Subcutaneous abdominal adipose tissue (tissue), 5 donors: Measurements from ENCODE around the gene TTC12.

Experiments
- H3K27ac ChIP-seq: one replicate; pipeline ENCODE4 v1.7.0; 2013; ENCODE audit warnings: low read depth, mild to moderate bottlenecking, inconsistent platforms, low read length, moderate library complexity
- H3K27me3 ChIP-seq, 5 donors: one replicate each; pipeline ENCODE4 v1.7.0; 2013; ENCODE audit warnings: low read length in 5 of 5, inconsistent platforms in 1 of 5; ENCODE audit not compliant: control insufficient read depth in 5 of 5, insufficient read depth in 4 of 5
- H3K36me3 ChIP-seq, 5 donors: one replicate each; pipeline ENCODE4 v1.7.0; 2013; ENCODE audit warnings: low read length in 5 of 5; ENCODE audit not compliant: control insufficient read depth in 5 of 5, insufficient read depth in 5 of 5
- H3K4me1 ChIP-seq, 5 donors: one replicate each; pipeline ENCODE4 v1.7.0; 2013; ENCODE audit warnings: low read length in 5 of 5, mild to moderate bottlenecking in 3 of 5, moderate library complexity in 1 of 5; ENCODE audit not compliant: control insufficient read depth in 5 of 5, insufficient read depth in 5 of 5
- H3K4me3 ChIP-seq, 5 donors: one replicate each; pipeline ENCODE4 v1.7.0; 2013; ENCODE audit warnings: low read length in 5 of 5, low read depth in 1 of 5
- H3K9ac ChIP-seq, 5 donors: one replicate each; pipeline ENCODE4 v1.7.0; 2013; ENCODE audit warnings: low read length in 5 of 5, mild to moderate bottlenecking in 4 of 5, moderate library complexity in 3 of 5
- H3K9me3 ChIP-seq, 5 donors: one replicate each; pipeline ENCODE4 v1.7.0; 2013; ENCODE audit warnings: low read length in 5 of 5; ENCODE audit not compliant: control insufficient read depth in 5 of 5
- donor health status: healthy.
- donor health status: healthy.
- donor health status: healthy.
- donor health status: healthy.
- donor health status: healthy.

Gene TTC12

GRCh38 chr11:113319085-113319484 lies 4.7 kb downstream of the TTC12 start:
- peaks cover 0 to 16% (median 12%) of the 10 kb centered on the region in 5 donors for H3K4me1 ChIP-seq
- peaks cover 0 to 7% (median 0%) of the 10 kb centered on the region in 5 donors for H3K9me3 ChIP-seq
- H3K4me3 ChIP-seq: no peak overlapping the region
- H3K27ac ChIP-seq: no peak overlapping the region
- H3K9ac ChIP-seq: no peak overlapping the region
- no peaks in the 10 kb centered on the region for H3K27me3 ChIP-seq
- H3K36me3 ChIP-seq: peaks cover 3 to 11% (median 8%) of the 10 kb centered on the region in 5 donors

- Histone ChIP-seq H3K27ac (no peak overlapping the region), H3K9me3 (peaks cover 0 to 7% (median 0%) of the 10 kb centered on the region in 5 donors), H3K9ac (no peak overlapping the region), H3K4me3 (no peak overlapping the region), H3K27me3 (no peaks in the 10 kb centered on the region), H3K36me3 (peaks cover 16 to 37% (median 26%) of the 10 kb centered on the region in 5 donors), H3K4me1 (no peaks in the 10 kb centered on the region)
Observed at GRCh38 chr11:113322158-113322557, 7.8 kb downstream of the TTC12 start.

GRCh38 chr11:113324250-113324649 lies 9.9 kb downstream of the TTC12 start:
- Histone ChIP-seq H3K9me3 (peaks cover 0 to 7% (median 0%) of the 10 kb centered on the region in 5 donors), H3K27ac (no peak overlapping the region), H3K36me3 (peaks cover 21 to 46% (median 31%) of the 10 kb centered on the region in 5 donors), H3K4me3 (no peak overlapping the region), H3K27me3 (no peaks in the 10 kb centered on the region), H3K9ac (no peak overlapping the region), H3K4me1 (no peaks in the 10 kb centered on the region)

- H3K36me3 ChIP-seq: peaks cover 40 to 72% (median 48%) of the 10 kb centered on the region in 5 donors
- H3K9ac ChIP-seq: no peak overlapping the region
- H3K4me1 ChIP-seq: no peaks in the 10 kb centered on the region
- H3K9me3 ChIP-seq: no peaks in the 10 kb centered on the region
- no peaks in the 10 kb centered on the region for H3K27me3 ChIP-seq
- no peak overlapping the region for H3K4me3 ChIP-seq
- no peak overlapping the region for H3K27ac ChIP-seq
Observed at GRCh38 chr11:113329725-113330124, 15.3 kb downstream of the TTC12 start.

- no peak overlapping the region for H3K27ac ChIP-seq
- no peaks in the 10 kb centered on the region for H3K4me1 ChIP-seq
- no peak overlapping the region for H3K9ac ChIP-seq
- no peaks in the 10 kb centered on the region for H3K9me3 ChIP-seq
- no peak overlapping the region for H3K4me3 ChIP-seq
- H3K27me3 ChIP-seq: no peaks in the 10 kb centered on the region
- H3K36me3 ChIP-seq: peaks cover 44 to 66% (median 48%) of the 10 kb centered on the region in 5 donors
Observed at GRCh38 chr11:113331441-113331840, 17.1 kb downstream of the TTC12 start.

- no peak overlapping the region for H3K9ac ChIP-seq
- no peaks in the 10 kb centered on the region for H3K27me3 ChIP-seq
- no peaks in the 10 kb centered on the region for H3K9me3 ChIP-seq
- peaks cover 42 to 63% (median 51%) of the 10 kb centered on the region in 5 donors for H3K36me3 ChIP-seq
- no peak overlapping the region for H3K27ac ChIP-seq
- no peak overlapping the region for H3K4me3 ChIP-seq
- H3K4me1 ChIP-seq: no peaks in the 10 kb centered on the region
Observed at GRCh38 chr11:113332023-113332422, 17.6 kb downstream of the TTC12 start.

GRCh38 chr11:113332638-113333329 lies 18.4 kb downstream of the TTC12 start:
- H3K4me3 ChIP-seq: no peak overlapping the region
- no peaks in the 10 kb centered on the region for H3K4me1 ChIP-seq
- H3K9me3 ChIP-seq: no peaks in the 10 kb centered on the region
- H3K9ac ChIP-seq: no peak overlapping the region
- H3K36me3 ChIP-seq: peaks cover 42 to 63% (median 48%) of the 10 kb centered on the region in 5 donors
- no peaks in the 10 kb centered on the region for H3K27me3 ChIP-seq
- no peak overlapping the region for H3K27ac ChIP-seq

GRCh38 chr11:113334183-113334582 lies 19.8 kb downstream of the TTC12 start:
- no peak overlapping the region for H3K4me3 ChIP-seq
- peaks cover 39 to 60% (median 51%) of the 10 kb centered on the region in 5 donors for H3K36me3 ChIP-seq
- H3K9me3 ChIP-seq: no peaks in the 10 kb centered on the region
- H3K9ac ChIP-seq: no peak overlapping the region
- no peaks in the 10 kb centered on the region for H3K4me1 ChIP-seq
- no peaks in the 10 kb centered on the region for H3K27me3 ChIP-seq
- H3K27ac ChIP-seq: no peak overlapping the region

- peaks cover 43 to 69% (median 61%) of the 10 kb centered on the region in 5 donors for H3K36me3 ChIP-seq
- H3K4me1 ChIP-seq: no peaks in the 10 kb centered on the region
Observed at GRCh38 chr11:113338730-113339129, 24.3 kb downstream of the TTC12 start.

GRCh38 chr11:113339929-113340589 lies 25.7 kb downstream of the TTC12 start:
- peaks cover 38 to 71% (median 62%) of the 10 kb centered on the region in 5 donors for H3K36me3 ChIP-seq
- no peak overlapping the region for H3K9ac ChIP-seq
- no peaks in the 10 kb centered on the region for H3K9me3 ChIP-seq
- H3K27me3 ChIP-seq: no peaks in the 10 kb centered on the region
- H3K4me1 ChIP-seq: no peaks in the 10 kb centered on the region
- no peak overlapping the region for H3K4me3 ChIP-seq
- H3K27ac ChIP-seq: no peak overlapping the region

More at GRCh38 chr11:113338730-113339129, 24.3 kb downstream of the TTC12 start:
- no peak overlapping the region for H3K9ac ChIP-seq
- no peaks in the 10 kb centered on the region for H3K27me3 ChIP-seq
- H3K4me3 ChIP-seq: no peak overlapping the region
- no peak overlapping the region for H3K27ac ChIP-seq
- no peaks in the 10 kb centered on the region for H3K9me3 ChIP-seq
